GF-D8 (cell line): ENCODE results near the gene ELAVL1.

ENCODE experiments used
- DNase-seq: peaks from one replicate; lab custom pipeline; 2025; lab: John Stamatoyannopoulos, UW

The ELAVL1 gene

GRCh38 chr19:7985481-7985911, 19.9 kb downstream of the ELAVL1 start:
- no peak for DNase-seq

- DNase-seq: no peak
Measured at GRCh38 chr19:7983995-7984837, 21.2 kb downstream of the ELAVL1 start.

DNA sequence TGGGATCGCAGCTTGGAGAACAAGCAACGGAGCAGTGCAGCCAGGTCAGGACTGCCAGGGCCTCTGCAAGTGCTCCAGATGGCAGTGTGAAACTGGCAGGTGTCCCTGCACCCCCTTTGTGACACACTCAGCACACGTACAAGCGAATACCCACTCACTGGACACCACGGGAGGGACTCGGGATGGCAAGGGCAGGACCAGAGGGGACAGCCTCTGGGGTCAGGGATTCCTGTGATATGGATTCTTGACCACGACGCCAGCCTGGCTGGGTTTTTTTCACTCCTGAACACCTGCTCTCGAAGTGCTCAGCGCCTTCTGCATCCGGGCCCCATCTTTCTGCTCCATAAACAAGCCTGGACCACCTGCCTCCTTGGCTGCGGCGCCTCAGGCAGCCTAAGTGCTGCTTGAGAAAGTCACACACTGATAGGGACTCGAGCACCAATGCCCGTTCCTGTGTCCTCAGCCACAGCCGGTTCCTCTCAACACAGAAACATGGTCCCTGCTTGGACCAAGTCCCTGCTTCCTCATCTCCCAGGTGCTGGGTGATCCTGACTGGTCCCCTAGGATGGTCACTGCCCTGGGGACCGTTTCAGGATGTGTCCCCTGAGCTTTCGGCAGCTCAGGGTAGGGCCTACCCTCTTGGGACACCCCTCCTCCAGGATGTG, 22.0 kb downstream of the ELAVL1 start:
- no peak for DNase-seq

GRCh38 chr19:7982651-7983099, 22.8 kb downstream of the ELAVL1 start:
- no peak for DNase-seq

DNA sequence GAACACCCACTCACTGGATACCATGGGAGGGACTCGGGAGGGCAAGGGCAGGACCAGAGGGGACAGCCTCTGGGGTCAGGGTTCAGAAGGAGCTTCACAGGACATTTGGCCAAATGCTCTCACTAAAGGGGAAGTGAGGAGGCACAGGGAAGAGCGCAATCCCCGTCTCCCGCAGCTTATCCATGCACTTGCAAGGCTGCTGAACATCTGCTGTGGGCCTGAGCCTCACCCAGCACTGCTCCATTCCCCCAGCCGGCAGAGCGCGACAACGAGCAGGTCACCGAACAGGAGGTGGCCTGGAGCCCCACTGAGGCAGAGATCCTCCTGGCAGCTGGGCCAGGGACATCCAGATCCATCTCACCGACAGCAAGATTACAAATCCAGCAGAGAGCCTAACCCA, 23.3 kb downstream of the ELAVL1 start:
- no peak for DNase-seq

GRCh38 chr19:7981661-7982060, 23.8 kb downstream of the ELAVL1 start:
- DNase-seq: no peak

DNA sequence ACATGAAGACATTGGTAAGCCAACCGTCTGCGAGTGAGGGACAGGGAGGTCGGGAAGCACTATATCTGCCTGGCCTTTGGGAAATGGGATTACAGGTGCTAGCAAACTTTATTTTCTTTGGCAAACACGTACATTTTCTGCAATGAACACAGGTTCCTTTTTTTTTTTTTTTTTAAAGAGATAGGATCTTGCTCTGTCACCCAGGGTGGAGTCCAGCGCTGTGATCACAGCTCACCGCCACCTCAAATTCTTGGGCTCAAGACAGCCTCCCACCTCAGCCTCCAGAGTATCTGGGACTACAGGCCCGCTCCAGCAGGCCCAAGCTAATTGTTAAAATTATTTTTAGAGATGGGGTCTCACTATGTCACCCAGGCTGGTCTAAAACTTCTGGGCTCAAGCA, 24.2 kb downstream of the ELAVL1 start:
- DNase-seq: no peak

GRCh38 chr19:7980635-7981121, 24.8 kb downstream of the ELAVL1 start:
- DNase-seq: no peak

DNA sequence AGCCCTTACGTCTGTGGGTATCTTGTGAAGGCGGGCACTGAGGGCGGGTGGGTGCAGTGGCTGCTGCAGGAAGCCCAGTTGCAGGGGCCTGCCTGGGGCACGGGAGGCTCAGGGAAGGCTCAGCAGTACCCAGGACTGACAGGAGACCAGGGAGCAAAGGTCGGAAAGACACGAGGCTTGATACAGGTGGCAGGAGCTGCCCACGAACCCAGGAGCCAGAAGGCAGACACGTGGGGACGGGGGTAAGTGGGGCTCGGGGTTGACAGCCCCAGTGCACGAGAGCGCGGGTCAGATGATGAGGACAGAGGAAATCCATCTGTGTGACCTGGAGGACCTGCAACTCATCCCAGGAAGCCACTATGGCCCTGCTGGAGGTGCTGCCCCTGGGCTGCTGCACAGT, 25.3 kb downstream of the ELAVL1 start:
- DNase-seq: no peak

DNA sequence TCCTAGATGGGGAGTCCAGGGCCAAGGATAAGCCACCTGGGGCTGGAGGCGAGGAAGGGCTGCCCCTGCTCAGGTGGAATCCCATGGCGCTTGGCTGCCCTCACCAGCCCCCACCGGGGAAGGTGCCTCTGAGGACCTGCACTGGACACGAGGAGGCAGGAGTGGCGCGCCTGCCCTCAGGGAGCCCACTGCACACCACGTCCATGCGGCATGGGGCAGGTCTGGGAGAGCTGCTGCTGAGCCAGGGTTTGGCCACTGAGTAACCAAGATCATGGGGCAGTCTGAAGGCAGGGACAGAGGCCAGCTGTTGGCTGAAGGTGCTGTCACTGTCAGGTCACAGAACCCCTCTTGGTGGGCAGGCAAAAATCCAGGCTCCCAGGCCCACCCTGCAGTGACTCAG, 25.9 kb downstream of the ELAVL1 start:
- no peak for DNase-seq

DNA sequence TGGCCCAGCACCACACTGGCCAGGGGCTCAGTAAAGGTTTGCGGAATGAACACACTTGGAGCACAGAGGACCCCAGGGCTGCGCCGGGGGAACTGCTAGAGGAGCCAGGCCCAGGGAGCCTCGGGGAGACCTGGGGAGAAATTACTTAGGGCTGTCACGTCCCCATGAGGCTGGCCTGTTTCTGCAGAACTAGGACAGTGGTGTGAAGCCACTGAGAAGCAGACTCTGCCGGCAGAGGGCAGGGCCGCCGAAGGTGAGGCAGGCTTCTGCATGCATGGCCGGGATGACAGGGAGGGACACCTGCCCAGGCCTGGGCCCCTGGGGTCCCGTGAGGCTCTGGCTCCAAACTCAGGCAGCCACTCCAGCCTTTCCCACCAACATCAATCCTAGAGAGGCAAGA, 26.4 kb downstream of the ELAVL1 start:
- DNase-seq: no peak

GRCh38 chr19:7978179-7978825, 27.1 kb downstream of the ELAVL1 start:
- DNase-seq: no peak

GRCh38 chr19:7977723-7978040, 27.8 kb downstream of the ELAVL1 start:
- DNase-seq: no peak

- no peak for DNase-seq
Measured at GRCh38 chr19:7977021-7977722, 28.3 kb downstream of the ELAVL1 start.

DNA sequence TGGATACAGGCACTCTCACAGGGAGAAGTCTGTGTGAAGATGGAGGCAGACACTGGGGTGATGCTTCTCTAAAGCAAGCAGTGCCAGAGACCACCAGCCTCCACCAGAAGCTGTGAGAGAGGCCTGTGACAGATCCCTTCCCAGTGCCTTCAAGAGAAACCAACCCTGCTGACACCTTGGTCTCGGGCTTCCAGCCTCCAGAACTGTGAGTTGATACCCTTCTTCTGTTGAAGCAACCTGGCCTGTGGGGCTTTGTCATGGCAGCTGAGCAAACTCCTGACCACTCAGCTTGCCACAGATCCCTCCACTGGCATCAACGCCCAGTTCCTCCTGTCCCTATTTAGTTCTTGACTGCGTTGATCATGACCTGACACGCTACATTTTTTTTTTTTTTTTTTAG, 29.0 kb downstream of the ELAVL1 start:
- no peak for DNase-seq

DNA sequence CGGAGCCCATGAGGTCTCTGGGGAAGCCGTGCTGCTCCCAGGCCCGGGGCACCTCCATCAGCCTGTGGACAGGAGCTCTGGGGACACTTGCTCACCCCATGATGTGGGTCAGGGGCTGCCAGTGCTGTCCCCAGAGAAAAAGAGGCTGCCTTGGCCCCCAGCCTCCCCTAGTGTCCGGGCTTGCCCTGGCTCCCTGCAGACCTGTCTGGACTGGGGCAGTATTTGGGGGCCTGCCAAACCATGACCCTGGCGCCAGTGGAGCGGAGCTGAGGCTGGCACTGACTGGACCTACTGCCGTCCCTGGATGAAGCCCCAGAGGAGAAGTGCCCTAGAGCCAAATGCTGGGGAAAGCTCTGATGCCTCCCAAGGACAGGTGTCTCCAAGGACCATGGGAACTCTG, 30.4 kb downstream of the ELAVL1 start:
- no peak for DNase-seq

GRCh38 chr19:7973883-7974282, 31.6 kb downstream of the ELAVL1 start:
- no peak for DNase-seq

- DNase-seq: no peak
Measured at GRCh38 chr19:7971553-7972520, 33.6 kb downstream of the ELAVL1 start.

DNA sequence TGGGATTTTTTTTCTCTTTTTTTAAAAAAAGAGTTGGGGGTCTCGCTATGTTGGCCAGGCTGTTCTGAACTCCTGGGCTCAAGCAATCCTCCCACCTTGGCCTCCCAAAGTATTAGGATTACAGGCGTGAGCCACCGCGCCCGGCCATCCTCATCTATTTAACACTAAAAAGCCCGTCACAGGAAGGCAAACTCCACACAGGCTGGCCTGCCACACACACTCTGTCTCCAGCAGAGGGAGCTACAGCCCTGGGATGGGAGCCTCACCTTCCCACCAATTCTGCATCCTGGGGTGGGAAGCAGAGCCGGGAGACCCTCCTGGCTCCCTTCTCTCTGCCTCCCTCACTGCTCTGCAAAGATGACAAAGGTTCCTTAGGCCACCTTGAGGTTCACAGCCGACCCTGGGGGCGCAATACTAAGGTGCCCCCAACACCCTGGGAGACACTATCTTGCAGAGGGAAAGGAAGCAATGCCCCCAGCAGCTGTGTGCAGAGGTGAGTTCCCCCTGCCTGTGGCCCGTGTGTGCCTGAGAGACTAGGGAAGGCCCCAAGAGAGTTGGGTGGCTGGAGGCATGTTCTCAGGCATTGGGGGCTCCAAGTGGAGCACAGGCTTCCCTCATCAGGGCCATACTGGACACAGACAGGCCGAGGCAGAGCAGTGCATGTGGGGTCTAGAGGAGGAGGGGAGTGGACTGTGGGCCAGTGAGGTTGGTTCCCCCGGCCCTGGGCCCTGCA, 34.6 kb downstream of the ELAVL1 start:
- DNase-seq: no peak

- DNase-seq: no peak
Measured at GRCh38 chr19:7969555-7969939, 35.9 kb downstream of the ELAVL1 start.
